A549 (cell line): Measurements from ENCODE around the gene CSTB. TPM values are rescaled to one million over a fixed set of nuclear protein-coding genes. Genes with fewer than 3 reads are reported as not detected.

Experiments used
- ATAC-seq, 2 experiments: fragments of 200-7000 bp in 1 of 2; fragments of >200 bp in 1 of 2; cut with Nextera tagmentation in 1 of 2; cut with Tn5 transposase in 1 of 2; 3 replicates each; pipeline versions ENCODE4 v1.8.0 to v1.9.1; 2018 to 2020; ENCODE audit warnings: mild to moderate bottlenecking in 1 of 2, moderate library complexity in 1 of 2
- CTCF ChIA-PET: fragments of 300-600 bp; sonication (Branson Sonifier 250); formaldehyde crosslinking; extraction: SDS; loops from one replicate; lab custom pipeline; 2021; ENCODE audit warnings: antibody characterized with exemption, inconsistent platforms; lab: Yijun Ruan, JAX
- POLR2A ChIA-PET: fragments of 350-600 bp; formaldehyde crosslinking; extraction: SDS; loops from one replicate; lab custom pipeline; 2021; ENCODE audit warnings: antibody characterized with exemption, inconsistent platforms; lab: Yijun Ruan, JAX
- DNase-seq, 2 experiments: peaks; one replicate each; pipeline versions ENCODE4 v3.0.0 to v3.0.0-alpha.2; 2011 to 2016; ENCODE audit warnings: low read depth in 1 of 2, low spot score in 1 of 2
- FAIRE-seq: peaks from 2 replicates; lab custom pipeline; 2011; peaks lifted over from hg19 to GRCh38; lab: Jason Lieb, UNC
- H3K27ac ChIP-seq, 2 experiments: fragments of >200 bp; sonication (Bioruptor Twin); formaldehyde crosslinking; 3 replicates each; pipeline ENCODE4 v1.5.1; 2016 to 2017
- H3K4me1 ChIP-seq: fragments of >200 bp; sonication (Bioruptor Twin); formaldehyde crosslinking; 3 replicates; pipeline ENCODE4 v1.6.1; 2016
- H3K4me2 ChIP-seq: fragments of >200 bp; sonication (Bioruptor Twin); formaldehyde crosslinking; 3 replicates; pipeline ENCODE4 v1.6.1; 2016
- H3K4me3 ChIP-seq: fragments of >200 bp; sonication (Bioruptor Twin); formaldehyde crosslinking; 3 replicates; pipeline ENCODE4 v1.5.1; 2016
- H3K9me3 ChIP-seq: fragments of >200 bp; sonication (Bioruptor Twin); formaldehyde crosslinking; 3 replicates; pipeline ENCODE4 v1.6.1; 2016
- BHLHE40 ChIP-seq: IDR thresholded peaks from 2 replicates; pipeline ENCODE4 v1.6.1; 2012; ENCODE audit warnings: low read depth, low read length, inconsistent platforms
- CHD2 ChIP-seq: fragments of 150-350 bp; IDR thresholded peaks from 2 replicates; pipeline ENCODE4 v1.6.1; 2014; ENCODE audit warnings: low read length; ENCODE audit not compliant: partially characterized antibody
- EHF ChIP-seq: fragments of 250-450 bp; sonication (Bioruptor Pico); IDR thresholded peaks from 2 replicates; pipeline ENCODE4 v1.5.0; 2020; ENCODE audit warnings: mild to moderate bottlenecking
- ESRRA ChIP-seq: fragments of 150-350 bp; IDR thresholded peaks from 2 replicates; pipeline ENCODE4 v1.6.1; 2014; ENCODE audit warnings: mild to moderate bottlenecking, low read length, borderline replicate concordance
- FOSB ChIP-seq: fragments of 250-450 bp; sonication (Bioruptor Pico); IDR thresholded peaks from 2 replicates; pipeline ENCODE4 v1.5.0; 2020; ENCODE audit warnings: mild to moderate bottlenecking, moderate library complexity
- FOSL2 ChIP-seq, 2 experiments: fragments of 450-650 bp in 1 of 2; fragments of >200 bp in 1 of 2; sonication (Bioruptor Twin) in 1 of 2; formaldehyde crosslinking; IDR thresholded peaks; 2 replicates each; pipeline versions ENCODE4 v1.5.0 to v1.6.1; 2016 to 2020; ENCODE audit warnings: mild to moderate bottlenecking in 1 of 2, moderate library complexity in 1 of 2
- FOXS1 ChIP-seq: fragments of 250-450 bp; sonication (Bioruptor Pico); IDR thresholded peaks from 2 replicates; pipeline ENCODE4 v1.5.0; 2020; ENCODE audit warnings: mild to moderate bottlenecking, moderate library complexity
- GATA3 ChIP-seq: IDR thresholded peaks from 2 replicates; pipeline ENCODE4 v1.6.1; 2012; ENCODE audit warnings: borderline replicate concordance
- HDAC2 ChIP-seq: fragments of 200-600 bp; sonication (generic); IDR thresholded peaks from 2 replicates; pipeline ENCODE4 v1.6.1; 2016
- HES2 ChIP-seq: fragments of >200 bp; sonication (Bioruptor Twin); formaldehyde crosslinking; IDR thresholded peaks from 2 replicates; pipeline ENCODE4 v1.6.1; 2016
- HOXA7 ChIP-seq: fragments of 250-450 bp; sonication (Bioruptor Pico); IDR thresholded peaks from 2 replicates; pipeline ENCODE4 v1.5.0; 2020; ENCODE audit warnings: mild to moderate bottlenecking, moderate library complexity
- KDM5A ChIP-seq: fragments of 200-600 bp; sonication (generic); IDR thresholded peaks from 2 replicates; pipeline ENCODE4 v1.6.1; 2016; ENCODE audit warnings: antibody characterized with exemption, mild to moderate bottlenecking
- NFE2L2 ChIP-seq: fragments of 150-350 bp; conservative IDR thresholded peaks from 2 replicates; pipeline ENCODE4 v1.6.1; 2014; ENCODE audit warnings: low read length
- NPAS2 ChIP-seq: fragments of 250-450 bp; sonication (Bioruptor Pico); IDR thresholded peaks from 2 replicates; pipeline ENCODE4 v1.8.0; 2022; ENCODE audit warnings: mild to moderate bottlenecking, moderate library complexity, borderline replicate concordance
- POLR2AphosphoS2 ChIP-seq: conservative IDR thresholded peaks from 2 replicates; pipeline ENCODE4 v1.6.1; 2012; ENCODE audit warnings: low read length, improper control_type of control experiment, inconsistent platforms
- RCOR1 ChIP-seq: fragments of 150-350 bp; IDR thresholded peaks from 2 replicates; pipeline ENCODE4 v1.6.1; 2014; ENCODE audit warnings: antibody characterized with exemption, low read length, low read depth
- REST ChIP-seq: fragments of 200-600 bp; sonication (generic); IDR thresholded peaks from 2 replicates; pipeline ENCODE4 v1.6.1; 2016; ENCODE audit warnings: antibody characterized with exemption, mild to moderate bottlenecking, moderate library complexity
- SREBF2 ChIP-seq: fragments of 450-650 bp; IDR thresholded peaks from 2 replicates; pipeline ENCODE4 v1.6.1; 2014; ENCODE audit warnings: mild to moderate bottlenecking, moderate library complexity
- USF2 ChIP-seq: fragments of 450-650 bp; IDR thresholded peaks from 2 replicates; pipeline ENCODE4 v1.6.1; 2014; ENCODE audit warnings: antibody characterized with exemption
- ZFP36 ChIP-seq: fragments of 450-650 bp; IDR thresholded peaks from 2 replicates; pipeline ENCODE4 v1.6.1; 2014; ENCODE audit warnings: borderline replicate concordance; ENCODE audit not compliant: partially characterized antibody
- ZNF302 ChIP-seq: fragments of 250-450 bp; sonication (Bioruptor Pico); IDR thresholded peaks from 2 replicates; pipeline ENCODE4 v1.9.0; 2021; ENCODE audit warnings: inconsistent platforms, mild to moderate bottlenecking, moderate library complexity
- WGBS: methylation state at CpG from one replicate; pipeline ENCODE4 v1.1.6; 2017; ENCODE audit errors: missing lambda C conversion rate; 5-methylcytosine and 5-hydroxymethylcytosine counted together
- polyA plus RNA-seq, 4 experiments: library from polyadenylated mRNA; depleted of rRNA in 3 of 4; stranded (reverse); fragments of >200 nt; fragmentation: RNase III in 1 of 4; extraction: RNeasy Plus Mini Kit Qiagen cat#74134 plus additional on column Dnase treatment in 1 of 4; gene quantifications; 2 replicates in 3 of 4; 3 replicates in 1 of 4; pipeline ENCODE4 v1.2.3, GENCODE V29; 2011 to 2017
- TF ChIP-seq, protein P1 (sequence below): fragments of 250-450 bp; sonication (Bioruptor Pico); IDR thresholded peaks from 2 replicates; pipeline ENCODE4 v1.5.0; 2020; ENCODE audit warnings: low read depth, mild to moderate bottlenecking, moderate library complexity

The CSTB gene
- polyA plus RNA-seq, 2 of the 4 experiments (the other 2 are of a cell fraction) = 42.9 to 101 TPM

GRCh38 chr21:43779660-43780059 lies 3.6 kb upstream of the CSTB start:
- TF ChIP-seq ZNF302 (CRISPR knock-in tag) (no peak), NPAS2 (no peak), EHF (CRISPR knock-in tag) (no peak), RCOR1 (no peak), HOXA7 (CRISPR knock-in tag) (no peak), ZFP36 (no peak), REST (no peak), ESRRA (no peak), FOSL2 (IDR thresholded peaks at IDR 0.05) (no peak), FOSL2 (CRISPR knock-in tag; IDR thresholded peaks at IDR 0.05) (no peak), GATA3 (no peak), SREBF2 (no peak), HES2 (no peak), POLR2AphosphoS2 (no peak)
- ChIA-PET POLR2A (no interaction called here), CTCF (interaction anchor here (1.0 to 2.0 kb wide), 3 partner anchors 9 to 126 kb away, joined by 3 to 6 read pairs (median 4); partner anchors contain the start of gene RRP1)
- Histone ChIP-seq H3K27ac (no peak overlapping the region), H3K4me2 (no peak overlapping the region), H3K4me3 (no peak overlapping the region), H3K4me1 (peaks cover 19% of the 10 kb centered on the region), H3K9me3 (no peaks in the 10 kb centered on the region)
- DNase-seq (no peak), FAIRE-seq (no peak), ATAC-seq (no peak)
- 86% methylated on average over 5 of the region's 5 CpGs for WGBS

GRCh38 chr21:43778469-43779335 lies 2.6 kb upstream of the CSTB start:
- DNase-seq (no peak), FAIRE-seq (no peak), ATAC-seq (no peak)
- TF ChIP-seq BHLHE40 (no peak), HOXA7 (CRISPR knock-in tag) (no peak), NFE2L2 (no peak), EHF (CRISPR knock-in tag) (no peak), FOXS1 (no peak), USF2 (no peak), GATA3 (no peak), HDAC2 (no peak), CHD2 (no peak), FOSB (CRISPR knock-in tag) (no peak), HES2 (no peak), ESRRA (no peak), KDM5A (no peak)
- TF ChIP-seq, protein P1, sequence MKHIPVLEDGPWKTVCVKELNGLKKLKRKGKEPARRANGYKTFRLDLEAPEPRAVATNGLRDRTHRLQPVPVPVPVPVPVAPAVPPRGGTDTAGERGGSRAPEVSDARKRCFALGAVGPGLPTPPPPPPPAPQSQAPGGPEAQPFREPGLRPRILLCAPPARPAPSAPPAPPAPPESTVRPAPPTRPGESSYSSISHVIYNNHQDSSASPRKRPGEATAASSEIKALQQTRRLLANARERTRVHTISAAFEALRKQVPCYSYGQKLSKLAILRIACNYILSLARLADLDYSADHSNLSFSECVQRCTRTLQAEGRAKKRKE = no peak
- H3K4me2 ChIP-seq = no peak overlapping the region
- ChIA-PET POLR2A (no interaction called here), CTCF (interaction anchor here (1.4 to 2.0 kb wide), 3 partner anchors 10 to 11 kb away, joined by 4 to 6 read pairs (median 4); partner anchors contain the start of gene RRP1)
- H3K4me3 ChIP-seq = no peak overlapping the region
- peak overlapping the region in 1 of 2 experiments; percentile 56; a peak in 2 of 6 replicates for H3K27ac ChIP-seq
- 72% methylated on average over 20 of the region's 20 CpGs for WGBS
- H3K9me3 ChIP-seq = no peaks in the 10 kb centered on the region
- H3K4me1 ChIP-seq = peaks cover 23% of the 10 kb centered on the region
